ENCODE data around the gene PDE10A.

- TF ChIP-seq ZNF292 (CRISPR knock-in tag; IDR thresholded peaks at IDR 0.05; ENCODE audit: borderline replicate concordance, low read depth) (no peak), NFYB (CRISPR knock-in tag; IDR thresholded peaks at IDR 0.05) (no peak), TAF1 (CRISPR knock-in tag; IDR thresholded peaks at IDR 0.05) (no peak), ZNF883 (CRISPR knock-in tag; IDR thresholded peaks at IDR 0.05; ENCODE audit: not compliant biosample characterization) (no peak), REST (IDR thresholded peaks at IDR 0.05; ENCODE audit: borderline replicate concordance in 1 of 2, low read depth in 1 of 2, low read length in 2 of 2) (no peak), POLR2AphosphoS5 (IDR thresholded peaks at IDR 0.05; ENCODE audit: low read depth, low read length) (no peak), SIN3A (IDR thresholded peaks at IDR 0.05; ENCODE audit: borderline replicate concordance, low read depth, low read length) (no peak), SRSF1 (optimal IDR thresholded peaks at IDR 0.05; ENCODE audit: low read depth, low read length) (no peak), ZNF567 (CRISPR knock-in tag; IDR thresholded peaks at IDR 0.05; ENCODE audit: borderline replicate concordance) (no peak), SP4 (CRISPR knock-in tag; IDR thresholded peaks at IDR 0.05) (no peak), SALL1 (CRISPR knock-in tag; IDR thresholded peaks at IDR 0.05) (no peak), TCF7L2 (IDR thresholded peaks at IDR 0.05; ENCODE audit: low read depth, low read length) (no peak)
- TF ChIP-seq, protein P1, sequence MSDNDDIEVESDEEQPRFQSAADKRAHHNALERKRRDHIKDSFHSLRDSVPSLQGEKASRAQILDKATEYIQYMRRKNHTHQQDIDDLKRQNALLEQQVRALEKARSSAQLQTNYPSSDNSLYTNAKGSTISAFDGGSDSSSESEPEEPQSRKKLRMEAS (IDR thresholded peaks at IDR 0.05) = no peak
- TF ChIP-seq, protein P2, sequence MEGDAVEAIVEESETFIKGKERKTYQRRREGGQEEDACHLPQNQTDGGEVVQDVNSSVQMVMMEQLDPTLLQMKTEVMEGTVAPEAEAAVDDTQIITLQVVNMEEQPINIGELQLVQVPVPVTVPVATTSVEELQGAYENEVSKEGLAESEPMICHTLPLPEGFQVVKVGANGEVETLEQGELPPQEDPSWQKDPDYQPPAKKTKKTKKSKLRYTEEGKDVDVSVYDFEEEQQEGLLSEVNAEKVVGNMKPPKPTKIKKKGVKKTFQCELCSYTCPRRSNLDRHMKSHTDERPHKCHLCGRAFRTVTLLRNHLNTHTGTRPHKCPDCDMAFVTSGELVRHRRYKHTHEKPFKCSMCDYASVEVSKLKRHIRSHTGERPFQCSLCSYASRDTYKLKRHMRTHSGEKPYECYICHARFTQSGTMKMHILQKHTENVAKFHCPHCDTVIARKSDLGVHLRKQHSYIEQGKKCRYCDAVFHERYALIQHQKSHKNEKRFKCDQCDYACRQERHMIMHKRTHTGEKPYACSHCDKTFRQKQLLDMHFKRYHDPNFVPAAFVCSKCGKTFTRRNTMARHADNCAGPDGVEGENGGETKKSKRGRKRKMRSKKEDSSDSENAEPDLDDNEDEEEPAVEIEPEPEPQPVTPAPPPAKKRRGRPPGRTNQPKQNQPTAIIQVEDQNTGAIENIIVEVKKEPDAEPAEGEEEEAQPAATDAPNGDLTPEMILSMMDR (CRISPR knock-in tag; IDR thresholded peaks at IDR 0.05) = no peak
Measured at GRCh38 chr6:165644586-165645266, 18.3 kb downstream of the PDE10A start.

Data from HepG2 (cell line).